H9 (cell line): ENCODE data around the gene DSG2. TPM values are rescaled to one million over a fixed set of nuclear protein-coding genes. Genes with fewer than 3 reads are reported as not detected.

ENCODE experiments used
- DNase-seq: peaks from one replicate; pipeline ENCODE4 v3.0.0-alpha.2; 2017
- H2AFZ ChIP-seq: one replicate; pipeline ENCODE4 v1.6.1; 2013; ENCODE audit warnings: mild to moderate bottlenecking, low read length, control low read depth, moderate library complexity
- H2AK5ac ChIP-seq: 2 replicates; pipeline ENCODE4 v1.6.1; 2013; ENCODE audit warnings: low read length, control low read depth, mixed read lengths; ENCODE audit not compliant: insufficient read length
- H2BK120ac ChIP-seq: one replicate; pipeline ENCODE4 v1.6.1; 2013; ENCODE audit warnings: low read depth, mild to moderate bottlenecking, low read length, control low read depth, inconsistent platforms; ENCODE audit not compliant: poor library complexity, severe bottlenecking
- H2BK12ac ChIP-seq: 2 replicates; pipeline ENCODE4 v1.6.1; 2013; ENCODE audit warnings: low read length, control low read depth, mixed read lengths, low read depth; ENCODE audit not compliant: insufficient read length
- H2BK15ac ChIP-seq: 2 replicates; pipeline ENCODE4 v1.6.1; 2013; ENCODE audit warnings: low read depth, low read length, control low read depth
- H2BK20ac ChIP-seq: one replicate; pipeline ENCODE4 v1.6.1; 2013; ENCODE audit warnings: low read depth, mild to moderate bottlenecking, low read length, control low read depth, inconsistent platforms; ENCODE audit not compliant: poor library complexity, severe bottlenecking
- H2BK5ac ChIP-seq: 2 replicates; pipeline ENCODE4 v1.6.1; 2013; ENCODE audit warnings: low read length, control low read depth, mixed read lengths; ENCODE audit not compliant: insufficient read length
- H3K14ac ChIP-seq: 2 replicates; pipeline ENCODE4 v1.6.1; 2013; ENCODE audit warnings: low read length, control low read depth; ENCODE audit not compliant: insufficient read depth
- H3K18ac ChIP-seq: 2 replicates; pipeline ENCODE4 v1.6.1; 2013; ENCODE audit warnings: low read depth, mild to moderate bottlenecking, mixed read lengths, low read length, control low read depth; ENCODE audit not compliant: insufficient read length
- H3K23ac ChIP-seq: 2 replicates; pipeline ENCODE4 v1.6.1; 2013; ENCODE audit warnings: low read length, control low read depth, mixed read lengths, low read depth; ENCODE audit not compliant: insufficient read length
- H3K23me2 ChIP-seq: 2 replicates; pipeline ENCODE4 v1.6.1; 2013; ENCODE audit warnings: low read depth, mild to moderate bottlenecking, mixed read lengths, low read length, control low read depth; ENCODE audit not compliant: insufficient read length, poor library complexity, severe bottlenecking
- H3K27ac ChIP-seq: 2 replicates; pipeline ENCODE4 v1.5.1; 2013; ENCODE audit warnings: low read length, control low read depth, mixed read lengths, low read depth; ENCODE audit not compliant: insufficient read length
- H3K27me3 ChIP-seq: 2 replicates; pipeline ENCODE4 v1.6.1; 2013; ENCODE audit warnings: low read length, control low read depth, inconsistent platforms; ENCODE audit not compliant: insufficient read depth
- H3K4ac ChIP-seq: 2 replicates; pipeline ENCODE4 v1.6.1; 2013; ENCODE audit warnings: low read depth, mild to moderate bottlenecking, control low read depth, inconsistent platforms, low read length, moderate library complexity
- H3K4me1 ChIP-seq: 2 replicates; pipeline ENCODE4 v1.6.1; 2013; ENCODE audit warnings: low read length, control low read depth, inconsistent platforms; ENCODE audit not compliant: insufficient read depth
- H3K4me2 ChIP-seq: 2 replicates; pipeline ENCODE4 v1.6.1; 2013; ENCODE audit warnings: low read length, control low read depth, mixed read lengths; ENCODE audit not compliant: insufficient read length, insufficient read depth
- H3K56ac ChIP-seq: 2 replicates; pipeline ENCODE4 v1.6.1; 2013; ENCODE audit warnings: low read depth, mild to moderate bottlenecking, mixed read lengths, low read length, control low read depth; ENCODE audit not compliant: insufficient read length
- H3K79me1 ChIP-seq: 2 replicates; pipeline ENCODE4 v1.6.1; 2013; ENCODE audit warnings: low read depth, mild to moderate bottlenecking, moderate library complexity, low read length, control low read depth, inconsistent platforms; ENCODE audit not compliant: insufficient read depth, poor library complexity, severe bottlenecking
- H3K79me2 ChIP-seq: 2 replicates; pipeline ENCODE4 v1.6.1; 2013; ENCODE audit warnings: low read length, control low read depth, inconsistent platforms; ENCODE audit not compliant: insufficient read depth
- H3K9ac ChIP-seq: 2 replicates; pipeline ENCODE4 v1.6.1; 2013; ENCODE audit warnings: low read length, control low read depth, mixed read lengths; ENCODE audit not compliant: insufficient read length; ENCODE audit errors: extremely low read depth
- H3K9me3 ChIP-seq: one replicate; pipeline ENCODE4 v1.6.1; 2013; ENCODE audit warnings: low read depth, low read length, inconsistent platforms; ENCODE audit not compliant: control insufficient read depth
- H3T11ph ChIP-seq: one replicate; pipeline ENCODE4 v1.6.1; 2013; ENCODE audit warnings: mild to moderate bottlenecking, low read length, control low read depth, inconsistent platforms
- H4K20me1 ChIP-seq: one replicate; pipeline ENCODE4 v1.6.1; 2013; ENCODE audit not compliant: control insufficient read depth, insufficient read length, insufficient read depth
- H4K5ac ChIP-seq: 2 replicates; pipeline ENCODE4 v1.6.1; 2013; ENCODE audit warnings: low read depth, mild to moderate bottlenecking, mixed read lengths, low read length, control low read depth; ENCODE audit not compliant: insufficient read length
- H4K8ac ChIP-seq: replicated peaks from 2 replicates; pipeline ENCODE4 v1.6.1; 2013; ENCODE audit warnings: low read length, control low read depth, mixed read lengths, low read depth; ENCODE audit not compliant: insufficient read length
- H4K91ac ChIP-seq: 2 replicates; pipeline ENCODE4 v1.6.1; 2013; ENCODE audit warnings: low read depth, mild to moderate bottlenecking, moderate library complexity, mixed read lengths, low read length, control low read depth; ENCODE audit not compliant: insufficient read length
- H3K27ac Mint-ChIP-seq, 3 experiments: 2 replicates in 2 of 3; 3 replicates in 1 of 3; pipeline ENCODE4 v1.8.0; 2020 to 2021; ENCODE audit warnings: mixed read lengths in 3 of 3, mild to moderate bottlenecking in 1 of 3, moderate library complexity in 1 of 3
- H3K27me3 Mint-ChIP-seq: 2 replicates; pipeline ENCODE4 v1.8.0; 2021; ENCODE audit warnings: low read depth, mild to moderate bottlenecking, moderate library complexity, mixed read lengths
- H3K36me3 Mint-ChIP-seq, 3 experiments: 2 replicates in 2 of 3; 3 replicates in 1 of 3; pipeline ENCODE4 v1.8.0; 2020 to 2021; ENCODE audit warnings: low read depth in 3 of 3, mixed read lengths in 3 of 3; ENCODE audit not compliant: insufficient read depth in 1 of 3
- H3K4me1 Mint-ChIP-seq, 2 experiments: 2 replicates each; pipeline ENCODE4 v1.8.0; 2020; ENCODE audit warnings: mixed read lengths in 2 of 2
- H3K4me3 Mint-ChIP-seq, 2 experiments: 2 replicates in 1 of 2; 3 replicates in 1 of 2; pipeline ENCODE4 v1.8.0; 2020 to 2021; ENCODE audit warnings: mild to moderate bottlenecking in 2 of 2, mixed read lengths in 2 of 2, moderate library complexity in 1 of 2
- H3K9me3 Mint-ChIP-seq, 2 experiments: 2 replicates in 1 of 2; 3 replicates in 1 of 2; pipeline ENCODE4 v1.8.0; 2020; ENCODE audit warnings: mild to moderate bottlenecking in 2 of 2, mixed read lengths in 2 of 2, moderate library complexity in 1 of 2
- CTCF ChIP-seq: fragments of 200-600 bp; sonication (generic); conservative IDR thresholded peaks from 3 replicates; pipeline ENCODE4 v1.8.0; 2021; ENCODE audit warnings: antibody characterized with exemption, mild to moderate bottlenecking
- WGBS: extraction: QIAGEN DNeasy Blood & Tissue Kit; methylation state at CpG from one replicate; pipeline ENCODE4 v1.1.7; 2013; ENCODE audit warnings: missing lambda C conversion rate, low lambda C conversion rate, mixed read lengths; ENCODE audit not compliant: insufficient read length; ENCODE audit errors: extremely low coverage; 5-methylcytosine and 5-hydroxymethylcytosine counted together
- total RNA-seq: library from RNA; stranded (reverse); gene quantifications from 2 replicates; pipeline ENCODE4 v1.2.1, GENCODE V29; 2021

DSG2 gene
- total RNA-seq, 1 experiment from 2014 or later, result 107 TPM

GRCh38 chr18:31478688-31479087 lies 19.3 kb upstream of the DSG2 start:
- Mint-ChIP-seq H3K9me3 (peaks cover 5 to 9% of the 10 kb centered on the region in 2 experiments; a peak in 4 of 5 replicates), H3K4me3 (no peak overlapping the region), H3K27me3 (no peaks in the 10 kb centered on the region), H3K4me1 (no peaks in the 10 kb centered on the region), H3K36me3 (peaks cover 0 to 7% (median 0%) of the 10 kb centered on the region in 3 experiments; a peak in 2 of 7 replicates), H3K27ac (no peak overlapping the region)
- Histone ChIP-seq H3K4me1 (no peaks in the 10 kb centered on the region), H4K8ac (no peak overlapping the region), H3K23me2 (no peaks in the 10 kb centered on the region), H2BK120ac (no peak overlapping the region), H3K27me3 (no peaks in the 10 kb centered on the region), H3K56ac (no peak overlapping the region), H3K79me2 (no peaks in the 10 kb centered on the region), H3K18ac (no peak overlapping the region), H4K5ac (no peak overlapping the region), H3K23ac (no peak overlapping the region), H2BK15ac (no peak overlapping the region), H4K20me1 (no peaks in the 10 kb centered on the region), H3K14ac (no peak overlapping the region), H3K4ac (no peak overlapping the region), H2BK12ac (no peak overlapping the region), H3K4me2 (no peak overlapping the region), H2AFZ (no peak overlapping the region), H3T11ph (no peak overlapping the region), H3K79me1 (no peaks in the 10 kb centered on the region), H3K27ac (no peak overlapping the region), H4K91ac (no peak overlapping the region), H3K9me3 (no peaks in the 10 kb centered on the region), H2AK5ac (no peak overlapping the region), H2BK5ac (no peak overlapping the region), H3K9ac (no peak overlapping the region), H2BK20ac (no peak overlapping the region)
- no peak for DNase-seq
- no peak for TF ChIP-seq CTCF
- WGBS, result no CpG with 5 or more reads among the region's 10 CpGs
